ENCODE data around the gene TCF19.

GRCh38 chr6:31163922-31164321, 5.5 kb downstream of the TCF19 start:
- TF ChIP-seq CTCF (IDR thresholded peaks at IDR 0.05 in 4 of 5, conservative IDR thresholded peaks at IDR 0.05 in 1 of 5) (no peak), POLR2A (IDR thresholded peaks at IDR 0.05) (no peak)
